B cell (primary cell): ENCODE measurements around the gene DGKQ.

Source experiments
- EZH2 ChIP-seq: IDR thresholded peaks from 2 replicates; pipeline ENCODE4 v1.6.1; 2012; ENCODE audit warnings: borderline replicate concordance, low read depth, mild to moderate bottlenecking, moderate library complexity, low read length; ENCODE audit not compliant: insufficient read depth, poor library complexity, severe bottlenecking
- TF ChIP-seq, protein P1 (sequence below): fragments of 200-600 bp; IDR thresholded peaks from one replicate; pipeline ENCODE4 v1.8.0; 2022; ENCODE audit warnings: antibody characterized with exemption, mild to moderate bottlenecking

DNA sequence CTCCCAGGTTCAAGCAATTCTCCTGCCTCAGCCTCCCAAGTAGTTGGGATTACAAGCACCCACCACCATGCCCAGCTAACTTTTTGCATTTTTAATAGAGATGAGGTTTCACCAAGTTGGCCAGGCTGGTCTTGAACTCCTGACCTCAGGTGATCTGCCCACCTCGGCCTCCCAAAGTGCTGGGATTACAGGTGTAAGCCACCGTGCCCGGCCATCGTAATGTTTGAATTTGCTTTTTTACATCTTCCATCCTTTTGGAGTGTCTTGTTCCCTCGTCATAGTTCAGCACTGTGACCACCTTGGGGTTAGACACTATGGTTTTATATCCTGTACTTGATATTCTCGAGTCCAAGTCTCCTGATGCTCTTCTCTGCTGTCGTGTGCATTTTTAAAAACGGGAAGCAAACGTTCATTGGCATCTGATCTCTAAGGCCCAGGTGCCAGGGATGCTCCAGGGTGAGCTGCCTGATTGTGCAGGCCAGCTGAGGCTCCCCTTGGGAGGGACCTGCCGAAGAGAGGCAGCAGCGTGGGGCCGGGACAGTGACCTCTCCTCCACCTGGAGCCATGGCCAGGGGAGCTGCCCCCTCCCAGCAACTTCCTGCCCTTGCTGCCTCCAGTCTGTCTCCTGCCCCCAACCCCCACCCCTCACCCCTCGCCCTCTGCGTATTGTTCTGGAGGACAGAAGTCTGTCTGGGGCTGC, 16.7 kb downstream of the DGKQ start:
- TF ChIP-seq, protein P1, sequence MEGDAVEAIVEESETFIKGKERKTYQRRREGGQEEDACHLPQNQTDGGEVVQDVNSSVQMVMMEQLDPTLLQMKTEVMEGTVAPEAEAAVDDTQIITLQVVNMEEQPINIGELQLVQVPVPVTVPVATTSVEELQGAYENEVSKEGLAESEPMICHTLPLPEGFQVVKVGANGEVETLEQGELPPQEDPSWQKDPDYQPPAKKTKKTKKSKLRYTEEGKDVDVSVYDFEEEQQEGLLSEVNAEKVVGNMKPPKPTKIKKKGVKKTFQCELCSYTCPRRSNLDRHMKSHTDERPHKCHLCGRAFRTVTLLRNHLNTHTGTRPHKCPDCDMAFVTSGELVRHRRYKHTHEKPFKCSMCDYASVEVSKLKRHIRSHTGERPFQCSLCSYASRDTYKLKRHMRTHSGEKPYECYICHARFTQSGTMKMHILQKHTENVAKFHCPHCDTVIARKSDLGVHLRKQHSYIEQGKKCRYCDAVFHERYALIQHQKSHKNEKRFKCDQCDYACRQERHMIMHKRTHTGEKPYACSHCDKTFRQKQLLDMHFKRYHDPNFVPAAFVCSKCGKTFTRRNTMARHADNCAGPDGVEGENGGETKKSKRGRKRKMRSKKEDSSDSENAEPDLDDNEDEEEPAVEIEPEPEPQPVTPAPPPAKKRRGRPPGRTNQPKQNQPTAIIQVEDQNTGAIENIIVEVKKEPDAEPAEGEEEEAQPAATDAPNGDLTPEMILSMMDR, result no peak
- TF ChIP-seq EZH2, result no peak
